ENCODE results near the gene YBX2.

GRCh38 chr17:7327501-7327900 is 33.1 kb upstream of the YBX2 start:
- TF ChIP-seq CTCF (IDR thresholded peaks at IDR 0.05) (no peak), POLR2A (IDR thresholded peaks at IDR 0.05) (no peak), POLR2AphosphoS5 (IDR thresholded peaks at IDR 0.05) (no peak), EP300 (IDR thresholded peaks at IDR 0.05) (no peak)

Measured in suprapubic skin (tissue), 4 donors.